Neural cell (in vitro differentiated cells): ENCODE results near the gene CCDC74A.

Experiments used
- EZH2 ChIP-seq: fragments of 200-600, 300-800 bp; shearing (Covaris generic), sonication (generic); IDR thresholded peaks from 2 replicates; pipeline ENCODE4 v1.6.1; 2014; ENCODE audit warnings: antibody characterized with exemption, low read length, borderline replicate concordance, mild to moderate bottlenecking; ENCODE audit not compliant: insufficient read depth, poor library complexity, severe bottlenecking
- RAD21 ChIP-seq: fragments of 450-650 bp; conservative IDR thresholded peaks from 2 replicates; pipeline ENCODE4 v1.6.1; 2014; ENCODE audit warnings: antibody characterized with exemption, mild to moderate bottlenecking, moderate library complexity

- TF ChIP-seq RAD21 (no peak), EZH2 (no peak)
Measured at GRCh38 chr2:131542438-131543384, 15.0 kb downstream of the CCDC74A start.
